ENCODE data around the gene ECHS1.

The ECHS1 gene

GRCh38 chr10:133403784-133404183 is 30.6 kb upstream of the ECHS1 start:
- no peak overlapping the region for H3K4me3 ChIP-seq (ENCODE audit: low read depth, low read length)
- no peak for TF ChIP-seq CTCF (IDR thresholded peaks at IDR 0.05; ENCODE audit: low read depth, low read length)

- H3K4me3 ChIP-seq (ENCODE audit: low read depth, low read length): no peak overlapping the region
- no peak for TF ChIP-seq CTCF (IDR thresholded peaks at IDR 0.05; ENCODE audit: low read depth, low read length)
Measured at GRCh38 chr10:133403359-133403758, 30.2 kb upstream of the ECHS1 start.

- no peak overlapping the region for H3K4me3 ChIP-seq (ENCODE audit: low read depth, low read length)
- no peak for TF ChIP-seq CTCF (IDR thresholded peaks at IDR 0.05; ENCODE audit: low read depth, low read length)
Measured at GRCh38 chr10:133401981-133402725, 29.0 kb upstream of the ECHS1 start.

GRCh38 chr10:133401500-133401899 is 28.3 kb upstream of the ECHS1 start:
- no peak for TF ChIP-seq CTCF (IDR thresholded peaks at IDR 0.05; ENCODE audit: low read depth, low read length)
- no peak overlapping the region for H3K4me3 ChIP-seq (ENCODE audit: low read depth, low read length)

- TF ChIP-seq CTCF (IDR thresholded peaks at IDR 0.05; ENCODE audit: low read depth, low read length): no peak
- no peak overlapping the region for H3K4me3 ChIP-seq (ENCODE audit: low read depth, low read length)
Measured at GRCh38 chr10:133400624-133401424, 27.7 kb upstream of the ECHS1 start.

- TF ChIP-seq CTCF (IDR thresholded peaks at IDR 0.05; ENCODE audit: low read depth, low read length): no peak
- no peak overlapping the region for H3K4me3 ChIP-seq (ENCODE audit: low read depth, low read length)
Measured at GRCh38 chr10:133399123-133399601, 26.0 kb upstream of the ECHS1 start.

GRCh38 chr10:133397938-133398337 is 24.8 kb upstream of the ECHS1 start:
- TF ChIP-seq CTCF (IDR thresholded peaks at IDR 0.05; ENCODE audit: low read depth, low read length): no peak
- H3K4me3 ChIP-seq (ENCODE audit: low read depth, low read length): no peak overlapping the region
